Stimulated activated CD8-positive, alpha-beta memory T cell treated with anti-CD3 and anti-CD28 coated beads, Interleukin-4, amount 100 ng/mL, for 4 hours (primary cell): ENCODE measurements around the gene SPOCK3.
"Not testable (repeated sequence)": the region's sequence is repeated elsewhere in the genome, so short reads cannot be mapped to it uniquely, and the experiment has no call there.

ENCODE experiments used
- DNase-seq, 2 donors: peaks; one replicate each; pipeline ENCODE4 v3.0.0-alpha.2; 2020; ENCODE audit warnings: low read depth in 2 of 2, low spot score in 1 of 2

Gene SPOCK3

DNA sequence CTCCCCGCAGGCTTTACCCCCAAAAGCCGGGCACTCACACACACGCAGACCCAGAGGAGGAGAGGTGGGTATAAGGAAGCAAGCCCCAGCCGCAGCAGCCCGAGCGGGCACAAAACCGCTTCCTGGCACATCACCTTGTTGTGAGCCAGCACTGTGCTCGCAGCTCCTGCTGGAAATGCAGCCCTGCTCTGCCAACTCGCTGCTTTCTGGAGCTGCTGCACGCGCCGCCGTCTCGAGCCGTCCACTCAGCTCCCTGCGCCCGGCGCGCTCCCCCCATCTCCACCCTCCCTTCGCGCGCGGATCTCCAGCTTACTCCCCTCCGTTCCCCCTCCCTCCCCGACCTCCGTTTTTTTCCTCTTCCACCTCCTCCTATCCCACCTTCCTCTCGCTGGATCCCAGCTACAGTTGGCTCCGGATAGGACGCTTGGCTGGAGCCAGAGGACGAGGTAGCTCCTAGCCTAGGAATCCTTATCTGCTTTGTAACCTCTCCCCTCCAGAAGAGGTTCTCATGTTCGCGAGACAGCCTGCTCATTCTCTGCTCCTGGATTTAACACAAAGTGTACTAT, at the start of gene SPOCK3:
TSS of gene SPOCK3 (minus strand) at position 179 of the 566 bp plus-strand sequence.
- DNase-seq, result no peak

DNA sequence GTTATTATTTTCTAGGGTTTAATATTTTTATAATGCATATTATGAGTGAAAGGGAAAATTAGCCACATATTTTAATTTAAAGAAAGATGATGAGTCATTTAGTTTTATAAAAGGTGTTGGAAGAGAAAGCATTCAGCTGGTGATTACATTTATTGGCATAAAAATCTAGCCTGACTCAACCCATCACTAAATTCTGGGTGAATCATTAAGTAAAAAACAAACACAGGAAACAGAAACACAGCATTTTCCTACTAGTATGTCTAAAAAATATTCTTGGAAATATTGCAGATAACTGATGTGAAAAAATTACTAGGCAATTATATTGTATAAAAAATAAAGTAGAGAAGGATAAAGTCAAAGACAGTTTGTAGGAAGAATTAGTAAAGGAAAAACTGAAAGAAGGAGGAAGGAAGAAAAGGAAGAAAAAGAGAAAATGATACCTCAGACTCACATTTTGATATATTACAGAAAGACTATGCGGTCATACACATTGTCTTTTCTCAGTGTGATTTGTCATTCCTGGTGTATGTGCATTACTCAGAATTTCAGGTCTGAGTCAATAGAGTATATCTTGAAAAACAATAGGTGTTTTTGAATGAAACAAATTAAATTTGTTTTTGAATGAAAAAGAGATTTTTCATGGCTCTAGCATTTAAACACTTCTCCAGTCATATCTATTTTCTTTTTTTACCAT, 48.0 kb upstream of the SPOCK3 start:
- DNase-seq, result no peak

DNA sequence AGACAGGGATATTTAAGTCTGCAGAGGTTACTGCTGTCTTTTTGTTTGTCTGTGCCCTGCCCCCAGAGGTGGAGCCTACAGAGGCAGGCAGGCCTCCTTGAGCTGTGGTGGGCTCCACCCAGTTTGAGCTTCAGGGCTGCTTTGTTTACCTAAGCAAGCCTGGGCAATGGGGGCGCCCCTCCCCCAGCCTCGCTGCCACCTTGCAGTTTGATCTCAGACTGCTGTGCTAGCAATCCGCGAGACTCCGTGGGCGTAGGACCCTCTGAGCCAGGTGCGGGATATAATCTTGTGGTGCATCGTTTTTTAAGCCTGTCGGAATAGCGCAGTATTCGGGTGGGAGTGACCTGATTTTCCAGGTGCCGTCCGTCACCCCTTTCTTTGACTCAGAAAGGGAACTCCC, 47.3 kb upstream of the SPOCK3 start:
- DNase-seq, result not testable (repeated sequence)

DNA sequence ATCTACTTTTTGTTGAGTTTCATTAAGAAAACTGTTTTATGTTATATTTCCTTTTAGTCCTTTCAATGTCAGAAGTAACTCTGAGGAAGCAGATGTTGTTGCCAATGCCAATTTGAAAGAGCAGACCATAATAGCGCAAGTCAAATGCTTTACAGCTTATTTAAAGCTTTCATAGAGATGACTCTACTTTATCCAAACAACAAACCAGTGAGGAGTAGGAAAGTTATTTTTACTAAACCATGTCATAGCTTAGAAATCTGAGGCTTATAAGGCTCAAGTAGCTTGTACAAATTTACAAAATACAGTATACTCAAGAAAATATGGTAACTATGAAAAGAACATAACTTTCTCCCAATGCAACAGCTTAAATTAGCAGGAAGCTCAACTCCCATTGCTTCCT, 40.1 kb upstream of the SPOCK3 start:
- DNase-seq, result no peak

DNA sequence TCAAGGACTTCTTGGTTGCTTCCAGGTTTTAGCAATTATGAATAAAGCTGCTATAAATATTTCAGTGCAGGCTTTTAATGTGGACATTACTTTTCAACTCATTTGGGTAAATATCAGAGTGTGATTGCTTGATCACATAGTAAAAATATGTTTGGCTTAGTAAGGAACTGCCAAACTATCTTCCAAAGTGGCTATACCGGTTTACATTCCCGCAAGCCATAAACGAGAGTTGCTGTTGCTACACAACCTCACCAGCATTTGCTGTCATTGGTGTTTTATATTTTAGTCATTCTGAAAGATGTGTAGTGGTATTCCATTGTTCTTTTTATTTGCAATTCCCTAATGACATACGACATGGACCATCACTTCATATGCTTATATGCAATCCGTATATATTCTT, 30.9 kb upstream of the SPOCK3 start:
- DNase-seq, result no peak

DNA sequence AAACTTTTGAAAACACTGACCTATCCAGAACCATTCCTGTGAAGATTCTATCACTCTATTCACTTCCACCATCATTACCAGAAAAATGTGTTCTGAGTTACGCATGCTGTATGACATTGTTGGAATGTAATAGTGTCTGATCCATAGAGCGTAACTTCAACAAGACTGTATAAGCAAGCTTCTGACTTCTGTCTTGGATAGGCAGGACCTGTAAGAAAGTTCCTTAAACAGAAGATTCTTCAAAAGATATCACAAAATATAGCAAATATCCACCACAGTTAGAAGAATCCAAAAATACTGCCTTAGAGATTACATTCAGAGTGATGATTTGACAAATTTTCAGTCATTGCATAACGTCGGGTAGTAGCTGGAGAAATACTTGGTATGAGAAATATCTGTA, 14.0 kb upstream of the SPOCK3 start:
- no peak for DNase-seq

DNA sequence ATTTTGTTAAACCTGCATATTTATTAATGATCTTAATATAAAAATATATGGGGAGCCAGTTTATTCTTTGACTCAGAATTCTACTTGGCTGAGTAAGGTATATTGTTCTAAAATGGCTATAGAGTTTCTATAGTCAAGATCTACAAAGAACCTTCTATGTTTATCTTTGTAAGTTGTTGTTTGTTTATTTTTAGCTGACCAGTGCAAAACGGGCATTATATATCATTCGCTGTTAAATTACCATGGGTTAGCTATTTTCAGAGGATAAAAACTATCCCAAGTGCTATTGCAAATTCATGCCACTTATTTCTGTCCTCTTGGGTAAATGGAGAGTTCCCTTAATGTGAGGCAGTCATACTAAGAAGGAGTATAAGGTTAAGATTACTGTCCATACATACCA, 5.3 kb upstream of the SPOCK3 start:
- no peak for DNase-seq

DNA sequence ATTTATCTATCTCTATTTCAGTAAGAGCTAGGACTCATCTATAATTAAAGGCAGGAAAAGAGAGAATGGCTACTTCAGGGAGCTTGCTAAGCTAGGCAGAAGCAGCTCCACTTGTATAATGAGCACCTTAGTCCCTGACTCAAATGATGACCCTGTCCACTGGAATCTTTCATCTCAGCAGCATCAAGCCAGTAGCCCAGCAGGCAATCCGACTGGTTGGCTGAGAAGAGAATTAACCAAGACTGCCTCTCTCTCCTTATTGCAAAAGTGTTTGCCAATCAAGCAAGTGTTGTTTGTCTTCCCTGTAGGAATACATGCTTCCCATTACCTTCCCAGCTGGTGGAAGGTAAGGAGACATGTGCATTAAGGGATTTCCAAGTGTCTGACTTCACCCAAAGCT, 3.9 kb upstream of the SPOCK3 start:
- no peak for DNase-seq

DNA sequence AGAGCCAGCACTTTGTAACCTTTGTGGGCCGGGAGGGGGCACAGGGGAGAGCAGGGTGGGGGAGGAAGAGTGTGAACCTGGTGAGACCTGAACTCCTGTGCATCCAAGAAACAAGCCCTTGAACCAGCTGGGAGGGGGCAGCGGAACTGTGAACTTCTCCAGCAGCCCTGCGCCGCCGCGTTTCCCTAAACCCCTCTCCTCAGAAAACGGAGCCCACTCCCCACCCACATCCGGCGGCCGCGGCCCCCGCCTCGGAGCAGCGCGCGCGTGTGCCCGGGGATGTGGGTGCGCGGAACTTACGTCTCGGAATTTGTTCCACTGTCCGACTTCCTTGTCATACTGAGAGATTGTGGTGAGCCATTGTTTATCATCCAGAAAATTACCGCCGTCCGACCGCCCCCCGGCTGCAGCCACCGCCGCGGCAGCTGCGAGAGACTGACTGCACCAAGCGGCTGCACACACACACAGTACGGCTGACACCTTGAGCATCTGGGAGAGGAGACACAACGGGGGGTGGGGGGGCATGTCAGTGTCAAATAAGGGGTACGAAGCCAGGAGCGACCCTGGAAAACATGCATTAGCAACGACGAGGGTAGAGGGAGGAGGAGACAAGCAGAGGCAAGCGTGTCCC, 494 bp downstream of the SPOCK3 start:
- no peak for DNase-seq

DNA sequence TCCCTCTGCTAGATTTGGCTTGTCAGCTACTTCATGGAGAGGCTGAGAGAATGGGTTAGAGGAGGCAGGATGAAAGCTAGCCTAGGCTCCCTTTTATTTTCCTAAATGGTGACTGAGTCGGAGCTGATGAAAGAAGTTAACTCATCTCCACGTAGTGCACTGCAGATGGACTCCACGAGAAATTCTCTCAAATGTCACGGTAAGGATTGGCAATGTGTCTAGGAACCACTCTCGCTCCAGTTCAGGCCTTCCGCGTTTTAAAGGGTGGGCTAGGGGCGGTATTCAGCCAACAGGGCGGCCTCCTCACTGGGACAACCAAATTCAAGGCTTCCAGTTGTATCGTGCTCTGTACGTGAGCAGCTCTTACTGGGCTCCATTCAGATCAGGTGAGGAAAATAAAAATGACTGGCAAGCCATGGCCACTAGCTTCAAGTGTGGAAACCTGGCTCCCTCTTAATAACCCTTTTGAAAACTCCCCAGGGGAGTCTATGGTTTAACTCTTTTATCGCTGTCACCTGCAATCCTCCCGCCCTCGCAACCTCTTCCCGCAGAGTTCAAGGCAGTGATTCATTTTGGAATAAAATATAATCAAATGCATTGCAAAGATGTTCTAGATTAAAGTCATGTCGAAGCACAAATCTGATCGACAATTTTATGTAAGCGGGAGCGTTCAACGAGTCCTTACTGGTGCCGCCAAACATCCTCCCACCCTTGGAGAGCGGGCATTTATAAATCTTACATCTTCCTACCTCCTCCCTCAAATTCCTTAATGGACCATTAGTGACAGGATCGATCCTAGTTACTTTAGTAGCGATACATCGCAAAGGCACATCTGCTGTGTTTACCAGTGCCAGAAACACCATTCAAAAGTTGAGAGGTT, 1.2 kb downstream of the SPOCK3 start:
- no peak for DNase-seq

DNA sequence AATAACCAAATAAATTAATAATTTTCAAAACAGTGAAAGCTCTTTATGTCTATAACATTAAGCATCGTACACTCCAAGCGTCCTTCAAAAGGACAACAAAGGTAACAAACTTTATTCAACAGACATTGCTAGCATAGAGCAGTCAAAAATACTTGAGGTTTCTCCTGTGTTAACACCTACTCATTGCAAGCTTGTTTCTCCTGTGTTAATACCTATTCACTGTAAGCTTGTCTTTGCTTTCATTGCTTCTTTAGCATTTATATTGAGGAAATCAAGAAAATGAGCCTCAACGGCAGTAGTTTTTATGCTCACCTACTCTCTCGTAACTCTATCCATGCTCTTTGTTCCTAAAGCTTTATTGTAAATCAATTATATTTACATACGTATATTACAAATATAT, 3.5 kb downstream of the SPOCK3 start:
- no peak for DNase-seq

DNA sequence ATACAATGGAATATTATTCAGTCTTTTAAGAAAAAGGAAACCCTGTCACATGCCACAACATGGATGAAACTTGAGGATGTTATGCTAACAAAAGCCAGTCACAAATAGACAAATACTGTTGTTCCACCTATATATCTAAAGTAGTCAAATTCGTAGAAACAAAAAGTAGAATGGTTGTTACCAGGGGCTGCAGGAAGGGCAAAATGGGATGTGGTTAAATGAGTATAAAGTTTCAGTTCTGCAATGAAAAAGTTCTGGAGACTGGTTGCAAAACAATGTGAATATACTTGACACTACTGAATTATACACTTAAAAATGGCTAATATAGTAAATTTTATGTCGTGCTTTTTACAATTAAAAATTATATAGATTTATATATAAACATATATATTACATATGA, 12.2 kb downstream of the SPOCK3 start:
- no peak for DNase-seq

DNA sequence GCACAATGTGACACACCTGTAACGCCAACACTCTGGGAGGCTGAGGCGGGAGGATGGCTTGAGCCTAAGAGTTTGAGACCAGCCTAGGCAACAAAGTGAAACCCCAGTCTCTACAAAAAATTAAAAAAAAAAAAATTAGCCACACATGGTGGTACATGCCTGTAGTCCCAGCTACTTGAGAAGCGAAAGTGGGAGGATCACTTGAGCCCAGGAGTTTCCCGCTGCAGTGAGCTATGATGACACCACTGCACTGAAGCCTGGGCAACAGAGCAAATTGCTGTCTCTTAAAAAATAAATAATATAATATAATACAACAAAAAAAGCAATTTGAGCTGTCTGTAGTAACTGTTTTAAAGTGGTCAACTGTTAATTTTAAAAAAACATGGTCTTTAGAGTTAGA, 13.2 kb downstream of the SPOCK3 start:
- DNase-seq, result no peak

DNA sequence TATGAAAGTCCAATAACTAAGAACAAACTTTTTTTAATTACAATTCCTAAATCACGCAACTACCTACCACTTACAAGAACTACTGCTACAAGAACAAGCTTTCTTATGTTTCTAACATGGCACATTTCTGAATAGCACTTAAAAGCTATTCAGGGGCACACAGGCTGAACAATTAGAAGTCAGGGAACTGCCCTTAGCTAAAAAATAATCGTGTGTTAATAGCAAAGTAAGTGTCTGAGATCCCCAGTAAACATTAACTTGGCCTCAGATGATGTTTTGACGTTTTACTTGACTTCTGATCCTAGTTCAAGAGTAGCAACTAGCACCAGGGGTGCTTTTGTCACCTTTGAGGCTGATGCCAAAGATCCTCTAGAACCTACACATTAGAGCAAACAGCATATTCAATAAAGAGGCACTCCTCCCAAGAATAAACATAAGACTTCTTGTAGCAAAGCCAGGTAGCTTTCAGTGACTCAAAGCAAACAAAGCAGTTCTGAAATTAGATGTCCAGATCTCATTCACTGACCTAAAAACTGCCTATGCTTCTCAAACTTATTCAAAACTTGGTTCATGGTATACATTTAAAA, 16.2 kb downstream of the SPOCK3 start:
- DNase-seq, result no peak

DNA sequence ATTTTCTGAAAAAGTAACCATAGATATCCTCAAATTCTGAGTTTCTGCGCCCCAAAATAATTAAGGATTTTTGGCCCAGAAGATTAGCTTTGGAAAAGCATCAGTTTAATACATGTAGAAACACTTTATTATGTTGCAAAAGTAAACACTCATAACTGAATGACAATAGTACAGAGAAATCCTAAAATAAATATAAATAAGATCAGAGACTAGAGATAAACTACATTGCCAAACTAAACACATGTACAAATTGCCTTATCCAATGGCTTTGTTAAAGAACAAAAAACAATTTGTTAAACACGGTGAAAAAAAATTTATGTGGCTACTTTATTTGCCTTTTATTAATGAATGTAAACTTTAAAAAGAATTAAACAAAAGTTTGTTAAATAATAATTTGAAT, 17.5 kb downstream of the SPOCK3 start:
- DNase-seq, result no peak

DNA sequence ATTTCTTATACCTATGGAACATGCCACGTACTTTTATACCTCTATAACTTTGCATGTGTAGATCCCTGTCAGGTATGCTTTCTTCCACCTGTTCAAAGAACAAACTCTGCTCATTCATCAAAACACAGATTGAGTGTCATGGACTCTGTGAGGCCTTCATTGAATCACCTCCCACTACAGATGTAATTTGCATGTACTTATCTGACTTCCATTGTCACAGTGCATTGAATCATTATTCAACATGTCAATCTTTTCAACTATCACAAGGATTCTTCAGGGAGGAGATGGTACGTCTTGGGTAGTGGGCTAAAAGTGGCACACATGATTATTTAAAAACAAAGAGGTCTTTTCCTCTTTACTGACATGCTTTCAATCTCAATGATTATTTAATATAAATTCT, 24.1 kb downstream of the SPOCK3 start:
- no peak for DNase-seq

DNA sequence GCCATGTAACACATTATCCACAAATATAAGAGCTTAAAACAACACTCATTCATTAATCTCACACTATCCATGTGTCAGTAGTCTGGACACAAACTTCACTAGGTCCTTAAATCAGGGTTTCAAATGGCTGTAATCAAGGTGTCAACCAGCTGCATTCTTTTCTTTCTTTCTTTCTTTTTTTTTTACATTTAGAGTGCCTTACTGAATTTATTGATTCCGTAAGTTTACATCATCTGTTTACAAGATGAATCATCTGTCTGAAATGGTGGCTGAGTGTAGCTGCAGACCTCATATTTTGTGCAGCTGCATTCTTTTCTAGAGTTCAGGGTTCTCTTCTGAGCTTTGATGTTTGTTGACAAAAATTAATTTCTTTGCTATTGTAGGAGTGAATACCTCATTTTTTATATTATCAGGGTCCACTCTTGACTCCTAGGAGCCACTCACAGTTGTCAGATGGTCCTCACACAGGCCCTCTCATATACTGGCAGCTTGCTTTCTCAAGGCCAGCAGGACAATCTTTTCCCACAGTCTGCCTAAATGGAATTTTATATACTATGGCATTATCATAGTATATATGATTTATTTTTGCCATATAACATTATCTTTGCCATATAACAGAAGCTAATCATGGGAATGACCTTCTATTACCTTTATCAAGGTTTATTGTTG, 37.8 kb downstream of the SPOCK3 start:
- no peak for DNase-seq

DNA sequence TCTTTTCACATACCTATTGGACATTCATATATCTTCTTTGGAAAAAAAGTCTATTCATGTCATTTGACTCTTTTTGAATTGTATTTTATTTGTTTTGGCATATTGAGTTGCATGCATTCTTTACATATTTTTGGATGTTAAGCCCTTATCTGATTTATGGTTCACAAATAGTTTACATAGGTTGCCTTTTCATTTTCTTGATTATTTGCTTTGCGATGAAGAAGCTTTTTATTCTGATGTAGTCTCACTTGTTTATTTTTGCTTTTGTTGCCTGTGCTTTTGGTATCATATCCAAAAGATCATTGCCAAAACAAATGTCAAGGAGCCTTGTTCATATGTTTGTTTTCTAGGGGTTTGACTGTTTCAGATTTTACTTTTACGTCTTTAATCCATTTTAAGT, 43.9 kb downstream of the SPOCK3 start:
- no peak for DNase-seq

DNA sequence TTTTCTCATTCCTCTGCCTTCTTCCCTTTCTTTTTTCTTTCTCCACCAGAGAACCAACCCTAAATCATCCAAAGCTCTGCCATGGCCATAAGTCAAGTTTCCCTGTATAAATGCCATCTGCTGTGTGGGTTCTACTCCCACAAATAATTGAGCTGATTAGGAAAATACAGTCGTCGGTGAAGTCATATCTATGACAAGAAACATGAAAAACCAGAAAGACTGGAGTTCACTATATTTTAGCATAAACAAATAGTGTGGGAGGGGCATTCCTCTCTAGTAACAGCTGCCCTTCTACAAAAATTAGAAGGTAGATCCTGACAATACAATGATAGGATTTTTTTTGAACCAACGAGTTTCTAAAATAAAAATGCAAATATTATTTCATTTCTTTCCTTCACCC, 48.8 kb downstream of the SPOCK3 start:
- no peak for DNase-seq

DNA sequence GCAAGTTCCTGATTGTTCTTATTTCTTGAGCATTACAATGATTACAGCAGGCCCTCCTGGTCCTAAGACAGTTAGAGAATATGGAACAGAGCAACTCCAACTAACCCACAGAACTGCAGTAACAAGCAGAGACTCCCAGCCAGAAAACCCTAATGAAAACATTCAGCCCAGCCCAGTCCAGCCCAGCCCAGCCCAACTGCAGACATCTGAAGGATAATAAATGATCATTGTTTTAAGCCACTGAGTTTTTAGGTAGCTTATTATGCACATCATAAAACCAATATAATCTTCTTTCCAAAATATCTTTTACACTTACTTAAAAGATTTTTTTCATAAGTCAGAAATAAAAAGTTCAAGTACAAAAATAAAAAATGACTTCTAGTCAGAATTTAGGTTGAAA, 51.3 kb downstream of the SPOCK3 start:
- DNase-seq, result no peak

DNA sequence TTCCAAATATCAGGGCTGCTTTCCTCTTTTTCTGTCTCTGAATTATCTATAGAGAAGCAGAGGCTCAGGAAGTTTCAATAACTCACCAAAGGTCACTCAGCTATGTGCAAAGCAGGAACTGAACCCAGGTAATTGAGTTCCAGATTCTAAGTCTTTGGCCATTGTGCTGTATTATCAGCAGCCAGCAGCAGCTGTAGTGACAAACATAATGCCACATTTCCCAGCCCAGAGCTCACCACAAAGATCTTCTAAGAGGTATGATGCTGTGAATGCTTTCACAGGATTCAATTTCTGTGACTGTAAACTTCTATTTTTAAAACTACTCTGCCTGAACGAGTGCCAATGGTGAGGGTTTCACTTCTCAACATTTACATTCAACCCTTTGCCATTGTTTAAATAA, 56.4 kb downstream of the SPOCK3 start:
- no peak for DNase-seq
